CD4-positive, alpha-beta T cell treated with Interleukin-21 for 1 hour (primary cell): Measurements from ENCODE around the gene TMPRSS3.
A peak's percentile ranks its signal among the peaks of the same experiment; 100 is the strongest.
"Not testable (repeated sequence)": the region's sequence is repeated elsewhere in the genome, so short reads cannot be mapped to it uniquely, and the experiment has no call there.

ENCODE experiments used
- DNase-seq: peaks from one replicate; pipeline ENCODE4 v3.0.0-alpha.2; 2020

Gene TMPRSS3

DNA sequence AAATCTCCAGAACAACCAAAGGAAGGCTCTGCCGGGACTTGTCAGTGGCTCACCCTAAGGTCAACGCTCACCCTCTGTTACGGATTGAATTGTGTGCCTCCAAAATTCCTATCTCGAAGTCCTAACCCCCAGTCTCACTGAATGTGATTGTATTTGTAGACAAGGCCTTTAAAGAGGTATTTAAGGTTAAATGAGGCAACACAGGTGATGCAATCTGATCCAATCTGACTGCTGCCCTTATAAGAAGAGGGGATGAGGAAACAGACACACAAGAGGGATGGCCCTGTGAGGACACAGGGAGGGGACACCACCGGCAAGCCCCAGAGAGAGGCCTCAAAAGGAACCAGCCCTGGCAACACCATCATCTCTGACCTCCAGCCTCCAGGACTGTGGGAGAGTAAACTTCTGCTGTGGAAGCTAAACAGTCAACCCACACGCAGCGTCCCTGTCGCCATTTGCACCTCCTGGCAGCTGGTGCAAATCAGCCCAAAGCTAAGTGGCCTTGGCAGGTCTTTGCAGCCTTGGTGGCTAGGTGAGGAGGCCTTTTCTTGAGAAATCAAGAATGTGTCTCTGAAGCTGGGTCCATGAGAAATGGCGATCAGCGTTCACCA is 32.1 kb upstream of the TMPRSS3 start:
- DNase-seq = no peak

DNA sequence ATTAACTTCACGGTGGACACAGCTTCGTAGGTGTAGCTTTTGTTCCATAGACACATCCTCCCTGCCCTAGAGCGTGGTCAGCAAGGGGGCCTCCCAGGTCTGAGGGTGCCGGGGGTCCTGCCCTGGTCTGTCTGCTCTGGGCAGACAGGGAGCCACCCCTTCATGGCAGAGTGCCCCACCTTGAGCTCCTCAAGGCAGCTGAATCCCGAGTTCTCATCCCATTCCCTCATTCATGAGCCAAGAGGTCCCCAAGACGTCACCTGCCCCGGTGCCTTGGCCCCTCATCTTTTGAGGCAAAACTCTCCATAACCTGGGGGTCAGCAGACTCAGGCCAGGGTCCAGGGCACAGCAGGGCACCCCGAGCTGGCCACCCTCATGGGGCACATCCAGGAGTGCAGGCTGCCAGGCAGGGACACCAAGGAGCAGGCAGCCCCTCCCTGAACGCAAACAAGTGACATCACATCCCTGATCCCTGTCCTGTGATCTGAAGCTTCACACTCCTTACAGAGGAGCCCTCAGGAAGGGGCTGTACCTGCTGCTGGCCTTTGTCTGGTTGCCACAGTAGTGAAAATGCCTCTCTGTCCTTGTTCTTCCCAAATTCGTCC is 31.1 kb upstream of the TMPRSS3 start:
- DNase-seq = no peak

- DNase-seq = no peak
These were observed 30.6 kb upstream of the TMPRSS3 start for GRCh38 chr21:42426424-42426823.

DNA sequence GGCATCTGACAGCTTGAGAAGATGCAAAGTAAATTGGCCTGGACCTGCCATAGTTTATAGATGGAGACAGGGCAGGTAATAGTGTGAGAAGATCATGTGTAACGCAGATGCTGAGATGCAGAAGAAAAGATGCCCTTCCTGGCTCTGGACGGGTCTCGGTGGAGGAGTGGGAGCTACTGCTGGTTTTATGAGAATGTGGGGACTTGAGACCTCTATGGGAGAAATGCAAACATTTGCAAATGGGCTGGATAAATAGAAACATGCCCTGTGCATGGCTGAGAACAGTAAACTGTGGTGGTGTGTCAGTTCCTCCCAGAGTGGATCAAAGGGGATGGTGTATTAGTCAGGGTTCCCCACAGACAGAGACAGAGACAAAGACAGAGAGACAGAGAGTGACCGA is 29.7 kb upstream of the TMPRSS3 start:
- no peak for DNase-seq

- peak; percentile 85 for DNase-seq
These were observed 29.2 kb upstream of the TMPRSS3 start for GRCh38 chr21:42424914-42425541.

- no peak for DNase-seq
These were observed 27.8 kb upstream of the TMPRSS3 start for GRCh38 chr21:42423685-42424084.

DNA sequence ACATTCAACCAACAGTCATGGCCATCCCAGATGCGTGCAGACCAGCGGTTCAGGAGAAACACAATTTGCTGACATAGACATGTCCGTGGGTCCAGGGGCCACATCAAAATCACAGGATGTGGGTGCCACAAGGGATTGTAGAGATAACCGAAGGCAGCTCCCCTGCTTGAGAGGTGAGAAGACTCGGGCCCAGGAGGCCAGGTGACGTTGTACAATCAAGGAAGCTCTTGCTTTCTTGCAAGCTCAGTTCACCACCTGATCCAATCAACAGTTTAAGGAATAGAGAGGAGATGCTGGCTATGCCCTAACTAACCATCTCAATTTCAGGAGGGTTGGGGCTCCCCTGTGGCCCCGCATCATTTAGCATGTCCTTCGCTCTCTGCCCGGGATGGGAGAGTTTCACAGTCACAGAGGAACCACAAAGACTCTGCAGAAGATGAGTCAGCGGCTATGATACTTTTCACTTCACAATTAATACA is 27.4 kb upstream of the TMPRSS3 start:
- peak; percentile 54 for DNase-seq

- no peak for DNase-seq
These were observed 25.4 kb upstream of the TMPRSS3 start for GRCh38 chr21:42421018-42421793.

DNA sequence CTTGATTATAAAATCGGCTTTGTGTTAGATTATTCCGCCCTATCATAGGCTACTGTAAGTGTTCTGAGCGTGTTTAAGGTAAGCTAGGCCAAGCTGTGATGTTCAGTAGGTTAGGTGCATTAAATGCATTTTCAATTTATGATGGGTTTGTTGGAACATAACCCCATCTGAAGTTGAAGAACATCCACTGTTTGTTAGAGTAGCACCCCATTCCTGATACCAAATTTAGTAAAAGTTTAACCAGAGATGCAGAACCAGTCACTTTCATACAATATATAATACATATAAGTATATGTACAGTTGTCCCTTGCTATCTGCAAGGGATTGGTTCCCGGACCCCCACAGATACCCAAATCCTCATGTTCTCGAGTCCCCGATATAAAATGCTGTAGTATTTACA is 24.0 kb upstream of the TMPRSS3 start:
- DNase-seq = no peak

DNA sequence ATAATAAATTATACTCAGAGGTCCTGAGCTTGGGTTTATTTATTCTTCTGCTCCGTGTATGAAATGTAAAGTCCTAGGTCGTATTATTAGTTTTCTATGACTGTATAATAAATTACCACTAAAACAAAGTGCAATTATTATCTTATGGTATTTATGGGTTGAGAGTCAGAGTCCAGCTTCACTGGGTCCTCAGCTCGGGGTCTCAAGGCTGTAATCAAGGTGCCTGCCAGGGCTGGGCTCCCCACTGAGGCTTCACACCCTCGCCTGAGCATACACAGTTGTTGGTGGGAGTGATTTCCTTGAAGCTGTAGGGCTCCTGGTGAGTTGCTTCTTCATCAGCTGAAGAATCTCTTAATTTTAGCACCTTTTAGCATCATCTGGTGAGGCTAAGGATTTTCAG is 23.0 kb upstream of the TMPRSS3 start:
- no peak for DNase-seq

- peak; percentile 52 for DNase-seq
These were observed 21.7 kb upstream of the TMPRSS3 start for GRCh38 chr21:42417533-42417932.

DNA sequence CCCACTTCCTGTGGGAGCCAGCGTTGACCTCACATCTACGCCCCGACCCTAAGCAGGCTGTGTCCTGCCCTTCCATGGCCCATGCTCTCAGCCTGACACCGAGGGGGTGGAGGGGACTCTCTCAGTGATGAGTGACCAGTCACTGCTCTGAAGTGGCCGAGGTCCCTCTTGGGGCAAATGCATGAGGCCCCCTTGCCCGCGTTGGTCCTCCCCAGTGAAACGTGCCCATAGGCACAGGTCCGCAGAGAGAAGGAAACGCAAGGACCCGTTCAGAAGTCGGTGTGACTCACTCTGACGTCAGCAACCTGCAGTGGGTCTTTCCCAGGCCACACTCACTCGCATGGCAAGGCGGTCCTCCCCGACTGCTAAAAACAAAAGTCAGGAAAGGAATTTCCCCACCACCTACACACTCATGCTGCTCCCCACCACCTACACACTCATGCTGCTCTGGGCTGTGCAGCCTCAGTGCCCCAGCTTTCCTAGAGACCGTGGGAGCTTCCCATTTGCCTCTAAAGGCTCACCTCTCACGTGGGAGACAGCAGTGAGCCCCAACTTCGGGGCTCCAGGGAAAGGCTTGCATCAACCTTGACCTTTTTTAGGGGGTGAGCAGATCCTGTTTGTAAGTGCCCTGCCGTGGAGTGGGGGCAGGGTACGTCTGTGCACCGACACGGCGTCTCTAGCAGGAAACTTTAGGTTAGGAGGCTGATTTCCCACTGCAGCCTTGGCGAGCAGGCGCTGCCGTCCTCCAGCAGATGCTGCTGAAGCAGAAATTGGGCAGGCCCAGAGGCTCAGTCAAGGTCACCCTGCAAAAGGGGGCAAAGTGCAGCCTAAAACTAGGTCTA is 19.3 kb upstream of the TMPRSS3 start:
- DNase-seq = peak; percentile 91

DNA sequence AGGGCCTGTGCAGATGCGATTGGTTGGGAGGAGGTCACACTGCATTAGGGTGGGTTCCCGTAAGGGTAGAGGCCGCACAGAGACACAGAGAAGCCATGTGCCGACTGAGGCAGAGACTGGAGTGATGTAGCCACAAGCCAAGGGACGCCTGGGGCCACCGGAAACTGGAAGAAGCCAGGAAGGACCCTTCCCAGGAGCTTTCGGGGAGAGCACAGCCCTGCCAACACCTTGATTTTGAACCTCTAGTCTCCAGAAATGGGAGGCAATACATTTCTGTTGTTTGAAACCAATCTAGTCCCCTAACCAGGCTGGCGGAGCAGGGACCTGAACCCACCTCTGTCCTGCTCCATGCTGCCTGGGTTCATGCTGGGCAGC is 18.7 kb upstream of the TMPRSS3 start:
- no peak for DNase-seq

DNA sequence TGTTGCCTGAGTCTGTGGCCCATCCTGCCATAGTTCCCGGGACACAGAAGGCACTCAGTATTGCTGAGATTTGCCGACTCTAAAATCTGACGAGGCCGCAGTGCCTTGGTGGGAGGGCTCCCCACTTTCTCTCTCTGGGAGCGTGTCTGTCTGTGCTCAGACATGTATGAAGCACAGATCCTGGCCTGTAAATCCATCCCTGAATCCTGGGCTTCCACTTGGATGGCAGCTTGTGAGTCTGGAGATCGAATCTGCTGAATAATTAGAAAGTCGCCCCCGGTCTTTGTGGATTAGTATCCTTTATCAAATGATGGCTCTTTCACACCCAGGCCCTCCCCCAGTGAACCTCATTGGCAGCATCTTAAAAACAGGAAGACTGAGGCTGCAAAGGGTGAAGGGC is 18.2 kb upstream of the TMPRSS3 start:
- DNase-seq = no peak

DNA sequence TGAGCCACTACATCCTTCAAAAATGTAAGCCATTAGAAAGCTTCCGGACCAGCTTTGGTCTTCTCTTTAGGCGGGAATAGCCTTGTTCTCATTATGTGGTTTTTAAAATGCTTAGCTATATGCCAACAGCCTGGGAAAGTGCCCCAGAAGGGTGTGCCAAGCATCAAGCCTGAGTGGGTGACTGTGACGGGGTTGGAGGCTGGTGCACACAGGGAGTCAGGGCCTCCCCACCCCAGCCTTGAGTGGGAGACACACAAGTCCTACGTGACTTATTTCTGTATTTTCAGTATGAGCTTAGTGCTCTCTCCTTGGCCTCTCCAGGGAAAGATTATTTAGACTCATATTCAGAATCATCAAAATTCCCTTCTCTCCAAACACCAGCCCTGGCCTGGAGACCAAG is 17.6 kb upstream of the TMPRSS3 start:
- DNase-seq = no peak

GRCh38 chr21:42413093-42413492 is 17.2 kb upstream of the TMPRSS3 start:
- DNase-seq = no peak

- no peak for DNase-seq
These were observed 16.7 kb upstream of the TMPRSS3 start for GRCh38 chr21:42412636-42412933.

DNA sequence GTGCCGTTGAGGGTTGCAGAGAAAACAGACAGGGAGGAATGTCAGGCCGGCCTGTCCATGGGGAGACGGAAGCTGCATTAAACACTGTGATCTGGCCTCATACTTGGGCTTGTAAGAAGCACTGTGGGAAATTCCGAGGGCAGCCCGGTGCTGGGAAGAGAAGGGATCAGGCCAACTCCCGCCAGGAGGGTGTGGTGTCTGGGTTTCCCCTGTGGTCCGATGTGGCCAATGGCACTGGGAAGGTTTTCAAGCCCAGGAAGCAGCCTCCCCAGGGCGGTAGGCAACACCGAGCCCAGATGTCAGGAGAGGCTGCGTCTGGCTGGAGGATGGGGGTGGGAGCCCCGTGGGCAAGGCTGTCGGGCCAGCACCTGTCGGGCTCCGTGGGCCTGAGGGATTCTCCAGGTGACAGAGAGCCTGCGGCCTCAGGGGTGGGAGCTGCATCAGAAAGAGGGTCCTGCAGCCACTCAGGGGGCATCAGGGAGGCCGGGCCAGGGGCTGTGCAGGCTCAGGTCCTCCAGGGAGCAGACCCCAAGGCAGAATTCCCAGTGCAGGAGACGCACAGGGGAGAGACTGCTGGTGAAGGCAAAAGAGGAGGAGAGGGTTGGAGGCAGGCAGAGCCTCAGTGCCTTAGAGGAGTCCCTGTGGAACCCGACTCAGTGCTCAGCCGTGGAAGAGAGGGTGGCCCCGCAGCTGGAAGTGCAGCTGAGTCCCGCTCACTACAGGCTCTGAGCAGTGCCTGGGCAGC is 16.2 kb upstream of the TMPRSS3 start:
- no peak for DNase-seq

DNA sequence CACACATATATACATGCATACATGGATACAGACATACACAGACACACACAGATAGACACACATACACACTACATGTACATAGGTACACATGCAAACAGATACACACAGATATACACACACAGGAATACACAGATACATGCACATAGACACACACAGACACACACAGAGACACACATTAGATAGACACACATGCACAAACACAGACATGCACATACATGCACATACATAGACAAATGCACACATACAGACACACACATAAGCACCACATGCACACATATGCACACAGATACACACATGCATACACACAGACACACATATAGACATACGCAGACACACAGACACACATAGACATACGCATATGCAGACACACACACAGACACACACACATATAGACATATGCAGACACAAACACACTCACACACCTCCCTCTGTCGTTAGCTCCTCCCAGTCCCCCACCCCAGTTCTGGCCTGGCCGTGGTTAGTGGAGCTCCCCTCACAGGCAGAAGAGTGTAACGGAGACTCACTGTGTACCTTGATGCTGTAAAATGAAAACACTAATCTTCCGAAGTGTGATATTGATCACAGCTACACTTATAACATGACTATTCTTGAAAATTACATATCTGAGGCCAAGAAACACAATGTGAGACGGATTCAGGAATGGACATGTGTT is 15.5 kb upstream of the TMPRSS3 start:
- DNase-seq = peak; percentile 39

- no peak for DNase-seq
These were observed 13.5 kb upstream of the TMPRSS3 start for GRCh38 chr21:42409366-42409765.

DNA sequence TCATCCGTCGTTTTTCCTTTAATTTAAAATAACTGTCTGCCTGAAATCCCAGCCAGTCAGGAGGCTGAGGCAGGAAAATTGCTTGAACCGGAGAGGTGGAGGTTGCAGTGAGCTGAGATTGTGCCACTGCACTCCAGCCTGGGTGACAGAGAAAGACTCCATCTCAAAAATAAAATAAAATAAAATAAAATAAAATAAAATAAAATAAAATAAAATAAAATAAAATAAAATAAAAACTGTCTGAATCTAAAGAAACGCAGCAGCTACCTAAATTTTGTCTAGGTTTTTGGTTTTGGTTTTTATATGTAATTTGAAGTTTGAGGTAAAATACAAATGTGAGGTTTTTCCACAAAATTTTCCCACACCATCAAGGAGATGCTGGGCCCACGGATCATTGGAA is 12.9 kb upstream of the TMPRSS3 start:
- DNase-seq = not testable (repeated sequence)

DNA sequence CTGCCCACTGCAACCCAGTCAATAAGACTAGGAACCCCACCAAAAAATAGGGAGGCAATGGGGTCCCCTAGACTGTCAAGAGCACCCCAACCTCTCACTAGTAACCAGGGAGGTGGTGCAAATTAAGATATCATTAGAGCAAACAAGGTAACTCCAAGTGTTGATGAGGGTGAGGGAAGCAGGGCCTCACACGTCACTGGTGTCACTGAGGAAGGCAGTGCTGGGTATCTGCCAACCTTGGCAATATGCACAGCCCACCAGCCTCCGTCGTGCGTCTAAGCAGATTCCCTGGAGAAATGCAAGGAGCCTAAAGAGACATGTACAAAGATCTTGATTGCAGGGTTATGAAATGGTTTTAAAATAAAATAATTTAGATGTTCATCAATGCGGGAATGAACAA is 11.6 kb upstream of the TMPRSS3 start:
- no peak for DNase-seq
